H1 (cell line): ENCODE results near the gene TNIP3. TPM values are rescaled to one million over a fixed set of nuclear protein-coding genes. Genes with fewer than 3 reads are reported as not detected.

Source experiments
- CTCF ChIA-PET: fragments of 300-600 bp; sonication (Branson Sonifier 250); formaldehyde crosslinking; loops from one replicate; lab custom pipeline; 2021; ENCODE audit not compliant: partially characterized antibody; lab: Charles Lee
- POLR2A ChIA-PET: fragments of 300-600 bp; sonication (Branson Sonifier 250); formaldehyde crosslinking; loops from one replicate; lab custom pipeline; 2021; ENCODE audit warnings: inconsistent platforms; ENCODE audit not compliant: partially characterized antibody; lab: Charles Lee
- DNase-seq, 2 experiments: peaks; one replicate each; pipeline versions ENCODE4 v3.0.0 to v3.0.0-alpha.2; 2010 to 2022; ENCODE audit warnings: low spot score in 2 of 2, low read depth in 1 of 2, mixed read lengths in 1 of 2
- FAIRE-seq: peaks from 2 replicates; lab custom pipeline; 2011; peaks lifted over from hg19 to GRCh38; lab: Jason Lieb, UNC
- H2AFZ ChIP-seq: 2 replicates; pipeline ENCODE4 v1.8.1; 2012; ENCODE audit warnings: low read length, inconsistent platforms
- H2AK5ac ChIP-seq: 2 replicates; pipeline ENCODE4 v1.6.1; 2013; ENCODE audit warnings: low read depth, low read length
- H2BK120ac ChIP-seq: replicated peaks from 2 replicates; pipeline ENCODE3; 2013; ENCODE audit warnings: low read depth, low read length, inconsistent platforms
- H2BK12ac ChIP-seq: 2 replicates; pipeline ENCODE4 v1.6.1; 2013; ENCODE audit warnings: low read depth, low read length
- H2BK15ac ChIP-seq: 2 replicates; pipeline ENCODE4 v1.6.1; 2013; ENCODE audit warnings: low read length
- H2BK20ac ChIP-seq: 2 replicates; pipeline ENCODE4 v1.6.1; 2013; ENCODE audit warnings: low read length
- H2BK5ac ChIP-seq: 2 replicates; pipeline ENCODE4 v1.6.1; 2013; ENCODE audit warnings: low read depth, low read length
- H3K14ac ChIP-seq: 2 replicates; pipeline ENCODE4 v1.6.1; 2013; ENCODE audit warnings: inconsistent platforms; ENCODE audit not compliant: insufficient read length
- H3K18ac ChIP-seq: 2 replicates; pipeline ENCODE4 v1.6.1; 2013; ENCODE audit warnings: low read length; ENCODE audit errors: extremely low read depth
- H3K23ac ChIP-seq: 2 replicates; pipeline ENCODE4 v1.6.1; 2013; ENCODE audit warnings: inconsistent platforms; ENCODE audit not compliant: insufficient read length
- H3K23me2 ChIP-seq: 2 replicates; pipeline ENCODE4 v1.6.1; 2013; ENCODE audit warnings: low read depth, low read length
- H3K27ac ChIP-seq: 2 replicates; pipeline ENCODE4 v1.6.1; 2011; ENCODE audit warnings: low read depth, low read length, inconsistent platforms
- H3K27me3 ChIP-seq, 4 experiments: replicated peaks in 1 of 4; 1 replicate in 1 of 4; 2 replicates in 3 of 4; pipeline versions ENCODE4 v1.6.1 to v1.8.1; 2011 to 2013; ENCODE audit warnings: low read length in 3 of 4, mild to moderate bottlenecking in 3 of 4, inconsistent platforms in 2 of 4, mixed read lengths in 2 of 4, moderate library complexity in 1 of 4; ENCODE audit not compliant: control insufficient read depth in 3 of 4, insufficient read depth in 3 of 4; ENCODE audit errors: extremely low read depth in 1 of 4
- H3K36me3 ChIP-seq, 4 experiments: 2 replicates each; pipeline versions ENCODE4 v1.6.1 to v1.8.1; 2011 to 2013; ENCODE audit warnings: mild to moderate bottlenecking in 4 of 4, low read length in 3 of 4, moderate library complexity in 2 of 4, control low read depth in 1 of 4, inconsistent platforms in 1 of 4; ENCODE audit not compliant: insufficient read depth in 4 of 4, control insufficient read depth in 2 of 4
- H3K4ac ChIP-seq: replicated peaks from 2 replicates; pipeline ENCODE3; 2013; ENCODE audit warnings: low read length, low read depth, mixed read lengths, inconsistent platforms; ENCODE audit not compliant: insufficient read length
- H3K4me1 ChIP-seq, 4 experiments: replicated peaks in 1 of 4; 1 replicate in 1 of 4; 2 replicates in 3 of 4; pipeline versions ENCODE4 v1.6.1 to v1.8.1; 2011 to 2013; ENCODE audit warnings: low read length in 3 of 4, inconsistent platforms in 2 of 4, mixed read lengths in 1 of 4; ENCODE audit not compliant: insufficient read depth in 4 of 4, control insufficient read depth in 3 of 4
- H3K4me2 ChIP-seq, 2 experiments: 2 replicates each; pipeline versions ENCODE4 v1.6.1 to v1.8.1; 2011 to 2013; ENCODE audit warnings: low read depth in 2 of 2, low read length in 2 of 2, control low read depth in 1 of 2, inconsistent platforms in 1 of 2, mild to moderate bottlenecking in 1 of 2; ENCODE audit not compliant: insufficient read depth in 1 of 2
- H3K4me3 ChIP-seq, 4 experiments: fragments of 200-600, 300-600 bp in 1 of 4; sonication (generic), shearing (Covaris generic), sonication (Bioruptor Twin) in 1 of 4; 2 replicates each; pipeline versions ENCODE4 v1.5.1 to v1.8.1; 2011 to 2016; ENCODE audit warnings: low read length in 4 of 4, low read depth in 3 of 4, control low read depth in 2 of 4, inconsistent platforms in 2 of 4, mild to moderate bottlenecking in 2 of 4, mixed read lengths in 1 of 4, moderate library complexity in 1 of 4; ENCODE audit not compliant: insufficient read depth in 2 of 4; ENCODE audit errors: extremely low read depth in 1 of 4
- H3K56ac ChIP-seq: replicated peaks from 2 replicates; pipeline ENCODE3; 2013; ENCODE audit warnings: low read depth, mild to moderate bottlenecking, mixed read lengths, low read length, inconsistent platforms; ENCODE audit not compliant: insufficient read length
- H3K79me1 ChIP-seq: 2 replicates; pipeline ENCODE4 v1.6.1; 2013; ENCODE audit warnings: low read depth, low read length, control low read depth
- H3K79me2 ChIP-seq, 2 experiments: 2 replicates each; pipeline versions ENCODE4 v1.6.1 to v1.8.1; 2012 to 2013; ENCODE audit warnings: low read length in 2 of 2, mild to moderate bottlenecking in 2 of 2, inconsistent platforms in 1 of 2; ENCODE audit not compliant: insufficient read depth in 2 of 2, control insufficient read depth in 1 of 2
- H3K9ac ChIP-seq, 4 experiments: replicated peaks in 1 of 4; 1 replicate in 1 of 4; 2 replicates in 3 of 4; pipeline versions ENCODE4 v1.6.1 to v1.8.1; 2011 to 2013; ENCODE audit warnings: low read depth in 3 of 4, low read length in 3 of 4, control low read depth in 2 of 4, mild to moderate bottlenecking in 2 of 4, moderate library complexity in 2 of 4, inconsistent platforms in 1 of 4; ENCODE audit errors: extremely low read depth in 1 of 4
- H3K9me3 ChIP-seq, 2 experiments: 2 replicates each; pipeline versions ENCODE4 v1.6.1 to v1.8.1; 2012 to 2013; ENCODE audit warnings: mild to moderate bottlenecking in 2 of 2, moderate library complexity in 2 of 2, control low read depth in 1 of 2, inconsistent platforms in 1 of 2, low read depth in 1 of 2, low read length in 1 of 2, mixed read lengths in 1 of 2; ENCODE audit not compliant: insufficient read depth in 2 of 2
- H4K20me1 ChIP-seq, 2 experiments: replicated peaks in 1 of 2; 2 replicates each; pipeline versions ENCODE3 to v1.8.1; 2011 to 2013; ENCODE audit warnings: inconsistent platforms in 2 of 2, low read length in 2 of 2, mild to moderate bottlenecking in 1 of 2; ENCODE audit not compliant: insufficient read depth in 2 of 2, control insufficient read depth in 1 of 2
- H4K5ac ChIP-seq: 2 replicates; pipeline ENCODE4 v1.6.1; 2013; ENCODE audit warnings: low read length, low read depth, mixed read lengths, inconsistent platforms; ENCODE audit not compliant: insufficient read length
- H4K8ac ChIP-seq: 2 replicates; pipeline ENCODE4 v1.8.0; 2013; ENCODE audit warnings: mild to moderate bottlenecking, moderate library complexity, low read length, inconsistent platforms; ENCODE audit not compliant: insufficient read depth; ENCODE audit errors: extremely low read depth
- H4K91ac ChIP-seq: replicated peaks from 2 replicates; pipeline ENCODE3; 2013; ENCODE audit warnings: low read length, mixed read lengths, inconsistent platforms; ENCODE audit not compliant: insufficient read length
- CEBPB ChIP-seq: IDR thresholded peaks from 2 replicates; pipeline ENCODE4 v1.6.1; 2012; ENCODE audit warnings: low read depth, low read length
- CHD2 ChIP-seq: IDR thresholded peaks from 2 replicates; pipeline ENCODE4 v1.6.1; 2012; ENCODE audit warnings: low read length, improper control_type of control experiment
- CTBP2 ChIP-seq: IDR thresholded peaks from 2 replicates; pipeline ENCODE4 v1.7.0; 2011; ENCODE audit warnings: borderline replicate concordance, mild to moderate bottlenecking, moderate library complexity, mixed read lengths, low read length; ENCODE audit not compliant: insufficient read depth, insufficient read length
- E2F6 ChIP-seq: IDR thresholded peaks from 2 replicates; pipeline ENCODE4 v1.6.1; 2012; ENCODE audit warnings: inconsistent platforms
- EP300 ChIP-seq, 2 experiments: IDR thresholded peaks; 1 replicate in 1 of 2; 2 replicates in 1 of 2; pipeline ENCODE4 v1.6.1; 2011 to 2012; ENCODE audit warnings: low read depth in 2 of 2, low read length in 2 of 2, mild to moderate bottlenecking in 2 of 2, borderline replicate concordance in 1 of 2, inconsistent platforms in 1 of 2, moderate library complexity in 1 of 2
- GTF2F1 ChIP-seq: IDR thresholded peaks from 2 replicates; pipeline ENCODE4 v1.6.1; 2012; ENCODE audit warnings: low read depth, low read length, improper control_type of control experiment, borderline replicate concordance
- JUN ChIP-seq: IDR thresholded peaks from 2 replicates; pipeline ENCODE4 v1.6.1; 2011; ENCODE audit warnings: low read depth, mild to moderate bottlenecking, improper control_type of control experiment, low read length
- KDM1A ChIP-seq: fragments of 200-600, 300-600 bp; sonication (generic); IDR thresholded peaks from 2 replicates; pipeline ENCODE4 v1.7.1; 2016; ENCODE audit warnings: mild to moderate bottlenecking, low read length, borderline replicate concordance
- RAD21 ChIP-seq, 2 experiments: IDR thresholded peaks in 1 of 2; conservative IDR thresholded peaks in 1 of 2; 2 replicates each; pipeline ENCODE4 v1.6.1; 2011; ENCODE audit warnings: low read depth in 2 of 2, low read length in 2 of 2, improper control_type of control experiment in 1 of 2, inconsistent platforms in 1 of 2, mild to moderate bottlenecking in 1 of 2, moderate library complexity in 1 of 2
- SAP30 ChIP-seq: fragments of 300-600 bp; sonication (generic); IDR thresholded peaks from 2 replicates; pipeline ENCODE4 v1.7.1; 2012; ENCODE audit warnings: low read length, moderate library complexity, mild to moderate bottlenecking, inconsistent platforms; ENCODE audit not compliant: insufficient read depth, insufficient replicate concordance
- SP4 ChIP-seq: IDR thresholded peaks from 2 replicates; pipeline ENCODE4 v1.6.1; 2012; ENCODE audit warnings: low read length, inconsistent platforms
- TAF1 ChIP-seq: IDR thresholded peaks from 2 replicates; pipeline ENCODE4 v1.6.1; 2011; ENCODE audit warnings: mild to moderate bottlenecking, low read depth, low read length
- WGBS, 2 experiments: shearing (Covaris generic) in 1 of 2; methylation state at CpG; one replicate each; pipeline versions ENCODE4 v1.1.6 to v1.1.7; 2013 to 2015; ENCODE audit warnings: low lambda C conversion rate in 2 of 2, mixed read lengths in 2 of 2, inconsistent platforms in 1 of 2, low coverage in 1 of 2, missing lambda C conversion rate in 1 of 2; ENCODE audit not compliant: insufficient replicate concordance in 2 of 2, insufficient coverage in 1 of 2, insufficient read length in 1 of 2; ENCODE audit errors: extremely low coverage in 1 of 2, missing lambda C conversion rate in 1 of 2; 5-methylcytosine and 5-hydroxymethylcytosine counted together
- long read RNA-seq, 2 experiments: library from RNA in 1 of 2; library from capped mRNA in 1 of 2; stranded (forward); transcript quantifications; one replicate each; pipeline ENCODE4 v2.0.0, GENCODE V29; 2021; ENCODE audit warnings: inconsistent platforms in 1 of 2
- polyA minus RNA-seq, 3 experiments: library from RNA; depleted of rRNA, polyadenylated mRNA; stranded (reverse); fragments of >200 nt; gene quantifications; 1 replicate in 2 of 3; 2 replicates in 1 of 3; pipeline ENCODE4 v1.2.3, GENCODE V29; 2011
- polyA plus RNA-seq, 7 experiments: library from polyadenylated mRNA; depleted of rRNA in 3 of 7; stranded (reverse) in 5 of 7; unstranded in 2 of 7; fragments of >200 nt in 5 of 7; fragments of 200-250 nt in 2 of 7; gene quantifications; 1 replicate in 5 of 7; 2 replicates in 1 of 7; 4 replicates in 1 of 7; pipeline versions ENCODE4 v1.2.1 to v1.2.3, GENCODE V29; 2011 to 2013; ENCODE audit warnings: missing spikeins in 2 of 7, mixed read lengths in 2 of 7
- total RNA-seq: library from RNA; stranded (reverse); fragmentation: NEBNext Ultra II Directional; extraction: Animal tissue kit (Norgen Biotek cat#: 25700); gene quantifications from 2 replicates; pipeline ENCODE4 v1.2.1, GENCODE V29; 2021

Gene TNIP3
- total RNA-seq (not detected in 2 replicates), polyA plus RNA-seq (2011; rRNA removed) (not detected in 2 replicates), polyA minus RNA-seq (2011; rRNA and poly(A)+ RNA removed) (not detected in 2 replicates)
- not detected for polyA plus RNA-seq (2011; cell fraction: cytosol; rRNA removed)
- polyA plus RNA-seq (2011; cell fraction: nucleus; rRNA removed): not detected
- not detected in 4 replicates for polyA plus RNA-seq (2012, experiment 1 of 2)
- polyA plus RNA-seq (2012, experiment 2 of 2): not detected
- polyA plus RNA-seq (2013, experiment 1 of 2): not detected
- polyA plus RNA-seq (2013, experiment 2 of 2): 0.13 TPM
- polyA minus RNA-seq (2011; cell fraction: cytosol; rRNA and poly(A)+ RNA removed): not detected
- polyA minus RNA-seq (2011; cell fraction: nucleus; rRNA and poly(A)+ RNA removed): not detected
- long read RNA-seq, experiment 1: 0 reads
- long read RNA-seq, experiment 2: 0 reads

- 88% methylated on average over 4 of the region's 4 CpGs; no CpG with 5 or more reads in 1 of the 2 experiments for WGBS, 2 experiments
- TF ChIP-seq EP300 (IDR thresholded peaks at IDR 0.05; ENCODE audit: borderline replicate concordance in 1 of 2, low read depth in 2 of 2, low read length in 2 of 2) (no peak), E2F6 (no peak), CHD2 (no peak), TAF1 (no peak), GTF2F1 (no peak), SP4 (no peak), JUN (no peak), SAP30 (no peak), CEBPB (no peak), KDM1A (no peak), RAD21 (IDR thresholded peaks at IDR 0.05 in 1 of 2, conservative IDR thresholded peaks at IDR 0.05 in 1 of 2; ENCODE audit: low read depth in 2 of 2, low read length in 2 of 2) (no peak), CTBP2 (no peak)
These were observed at the start of gene TNIP3 for GRCh38 chr4:121164291-121164690. Gene TNIP3 (minus strand): TSS chr4:121164321. CDS start chr4:121164125, 196 bp downstream.

More at GRCh38 chr4:121164291-121164690, at the start of gene TNIP3:
- Histone ChIP-seq H3K9ac (no peak within 1 kb of the TSS), H3K4me2 (no peak within 1 kb of the TSS), H3K56ac (no peak within 1 kb of the TSS), H4K8ac (no peak within 1 kb of the TSS), H3K18ac (no peak within 1 kb of the TSS), H3K4me1 (no peaks in the 10 kb centered on the region; a peak in 1 of 7 replicates), H3K4me3 (no peak within 1 kb of the TSS), H3K23ac (no peak within 1 kb of the TSS), H3K36me3 (no peaks in the 10 kb centered on the region), H2BK20ac (no peak within 1 kb of the TSS), H3K27ac (no peak within 1 kb of the TSS), H2BK15ac (no peak within 1 kb of the TSS), H2AFZ (no peak within 1 kb of the TSS), H2BK120ac (no peak within 1 kb of the TSS), H4K20me1 (no peaks in the 10 kb centered on the region), H4K91ac (peak within 1 kb of the TSS; percentile 84), H4K5ac (no peak within 1 kb of the TSS), H3K79me2 (no peaks in the 10 kb centered on the region), H3K4ac (no peak within 1 kb of the TSS), H3K14ac (no peak within 1 kb of the TSS), H3K9me3 (no peaks in the 10 kb centered on the region), H3K79me1 (no peaks in the 10 kb centered on the region), H3K27me3 (no peaks in the 10 kb centered on the region), H2AK5ac (no peak within 1 kb of the TSS), H3K23me2 (no peaks in the 10 kb centered on the region), H2BK5ac (no peak within 1 kb of the TSS), H2BK12ac (no peak within 1 kb of the TSS)
- DNase-seq: no peak
- no peak for FAIRE-seq
- ChIA-PET CTCF (no interaction called here), POLR2A (no interaction called here)
